Stimulated activated CD4-positive, alpha-beta T cell treated with anti-CD3 and anti-CD28 coated beads, Interleukin-12 subunit alpha, Interleukin-12 subunit beta, amount 100 ng/mL, for 4 hours (primary cell): ENCODE results near the gene RAD51C.
A peak's percentile ranks its signal among the peaks of the same experiment; 100 is the strongest.
"Not testable (repeated sequence)": the region's sequence is repeated elsewhere in the genome, so short reads cannot be mapped to it uniquely, and the experiment has no call there.

Source experiments
- DNase-seq: peaks from one replicate; pipeline ENCODE4 v3.0.0-alpha.2; 2020

Gene RAD51C

DNA sequence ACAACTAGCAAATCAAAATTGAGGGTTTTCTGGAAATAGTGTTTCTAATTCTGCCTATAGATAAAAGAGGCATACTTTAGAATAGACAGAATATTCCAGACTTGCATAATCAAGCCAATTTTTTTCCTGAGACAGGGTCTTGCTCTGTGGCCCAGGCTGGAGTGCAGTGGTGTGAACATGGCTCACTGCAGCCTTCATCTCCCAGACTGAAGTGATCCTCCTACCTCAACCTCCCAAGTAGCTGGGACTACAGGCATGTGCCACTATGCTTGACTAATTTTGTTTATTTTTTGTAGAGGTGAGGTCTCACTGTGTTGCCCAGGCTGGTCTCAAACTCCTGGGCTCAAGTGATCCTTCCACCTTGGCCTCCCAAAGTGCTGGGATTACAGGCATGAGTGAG lies 57.2 kb downstream of the RAD51C start:
- DNase-seq, result not testable (repeated sequence)

DNA sequence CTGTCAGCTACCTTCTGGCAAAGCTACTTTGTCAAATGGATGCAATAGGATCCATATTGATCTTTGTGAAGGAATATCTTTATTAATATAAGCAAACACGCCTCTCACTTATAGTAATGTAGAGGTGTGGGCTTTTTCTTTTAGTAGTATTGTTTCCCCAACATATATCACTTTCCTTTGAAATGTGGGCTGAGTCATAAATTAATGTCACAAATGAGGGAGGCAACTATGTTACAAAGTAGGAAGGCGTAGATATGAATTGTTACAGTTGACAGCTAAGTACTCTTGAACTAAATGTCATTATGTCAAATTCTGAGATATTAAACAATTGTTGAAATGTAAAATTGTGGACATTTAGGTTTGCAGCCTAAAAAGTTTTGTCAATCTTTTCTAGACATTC lies 60.6 kb downstream of the RAD51C start:
- no peak for DNase-seq

DNA sequence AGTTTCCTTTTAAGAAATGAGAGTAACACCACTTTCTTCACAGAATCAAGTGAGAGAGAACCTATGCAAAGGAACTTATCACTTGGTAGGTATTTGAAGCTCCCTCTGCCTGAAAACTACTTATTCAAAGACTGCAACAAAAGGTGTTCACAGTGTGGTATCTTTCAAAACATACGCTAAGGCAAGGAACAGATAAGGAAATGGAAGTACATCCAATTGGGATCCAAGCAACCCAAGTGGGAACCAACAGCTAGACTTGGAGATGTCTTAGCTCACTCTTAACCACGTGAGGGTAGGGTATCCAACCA lies 62.8 kb downstream of the RAD51C start:
- no peak for DNase-seq

DNA sequence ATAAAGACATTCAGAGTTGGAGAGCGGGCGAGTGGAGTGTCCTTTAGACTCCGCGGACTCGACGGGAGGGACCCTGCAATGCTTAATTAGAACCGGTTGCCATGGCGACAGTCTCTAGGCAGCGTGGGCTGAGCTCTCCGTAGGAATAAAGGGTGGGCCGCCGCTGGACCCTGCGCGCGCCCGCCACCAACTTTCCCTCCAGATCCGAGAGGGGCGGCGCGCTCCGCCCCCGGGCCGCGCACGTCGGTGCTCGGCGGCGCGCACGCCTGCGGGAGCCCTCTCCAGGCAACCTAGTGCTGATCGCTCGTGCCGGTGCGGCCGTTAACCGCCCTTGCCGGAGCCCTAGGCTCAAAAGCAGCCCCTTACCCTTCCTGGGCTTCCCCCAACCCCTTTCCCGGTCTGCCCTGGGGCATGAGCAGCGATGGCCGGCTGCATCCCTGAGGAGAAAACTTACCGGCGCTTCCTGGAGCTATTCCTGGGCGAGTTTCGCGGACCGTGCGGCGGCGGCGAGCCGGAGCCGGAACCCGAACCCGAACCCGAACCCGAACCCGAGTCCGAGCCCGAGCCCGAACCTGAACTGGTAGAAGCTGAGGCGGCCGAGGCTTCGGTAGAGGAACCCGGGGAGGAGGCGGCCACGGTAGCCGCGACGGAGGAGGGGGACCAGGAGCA lies 63.3 kb downstream of the RAD51C start, which contains the start of gene PPM1E:
PPM1E (plus strand) TSS at position 278 of the 669 bp plus-strand sequence.
- DNase-seq, result peak; percentile 41

DNA sequence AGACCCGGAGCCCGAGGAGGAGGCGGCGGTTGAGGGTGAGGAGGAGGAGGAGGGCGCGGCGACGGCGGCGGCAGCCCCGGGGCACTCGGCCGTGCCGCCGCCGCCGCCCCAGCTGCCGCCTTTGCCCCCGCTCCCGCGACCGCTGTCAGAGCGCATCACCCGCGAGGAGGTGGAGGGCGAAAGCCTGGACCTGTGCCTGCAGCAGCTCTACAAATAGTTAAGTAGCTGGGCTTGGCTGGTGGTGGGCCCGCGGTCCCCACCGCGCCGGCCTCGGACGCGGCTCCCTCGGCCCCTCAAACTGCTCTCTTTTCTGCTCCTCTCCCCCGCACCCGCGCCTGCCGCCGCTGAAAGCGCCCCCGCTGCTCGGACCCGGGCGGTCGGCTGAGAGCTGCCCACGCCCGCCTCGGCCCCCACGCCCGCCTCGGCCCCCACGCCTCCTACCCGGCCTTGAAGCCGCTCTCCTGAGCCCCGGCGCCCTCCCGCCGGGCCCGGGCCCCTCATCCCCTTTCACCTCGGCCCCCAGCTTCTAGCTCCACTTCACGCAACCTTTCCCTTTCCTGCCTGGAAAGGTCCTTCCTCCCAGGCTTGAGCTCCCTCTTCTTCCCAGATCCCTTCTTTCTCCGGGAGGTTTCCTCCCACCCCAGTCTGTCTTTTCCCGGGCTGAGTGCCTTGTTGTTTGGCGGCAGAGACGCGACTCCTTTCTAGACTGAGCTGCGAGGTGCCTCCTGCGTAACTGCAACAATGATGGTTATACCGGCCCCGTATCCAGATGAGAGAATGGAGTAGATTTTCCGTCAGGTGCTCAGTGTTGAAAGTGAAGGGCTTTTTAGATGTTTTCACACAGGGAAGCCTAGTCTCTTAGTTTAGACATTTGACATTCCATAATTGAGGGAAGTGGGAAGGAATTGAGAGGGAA lies 64.1 kb downstream of the RAD51C start:
- peak; percentile 10 for DNase-seq

DNA sequence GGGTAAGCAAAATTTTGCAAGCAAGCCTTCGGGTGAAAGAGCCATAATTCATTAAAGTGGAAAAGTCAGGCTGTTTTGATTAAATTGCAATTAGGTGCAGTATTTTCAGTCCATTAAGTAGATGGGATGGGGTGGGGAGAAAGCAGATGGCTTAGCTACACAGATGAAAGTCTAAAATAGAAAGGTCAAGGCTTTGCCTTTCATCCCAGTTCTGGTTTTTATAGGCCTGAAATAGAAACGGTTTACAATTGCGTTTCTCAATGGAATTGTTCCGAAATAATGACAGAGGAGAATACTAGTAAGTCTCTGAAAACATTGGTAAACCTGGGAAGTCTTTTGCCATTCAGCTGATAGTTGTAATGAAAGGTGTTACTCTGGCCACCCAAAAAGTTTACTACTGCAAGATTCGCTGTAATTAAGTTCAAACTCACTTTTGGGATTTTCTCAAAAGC lies 64.8 kb downstream of the RAD51C start:
- no peak for DNase-seq

DNA sequence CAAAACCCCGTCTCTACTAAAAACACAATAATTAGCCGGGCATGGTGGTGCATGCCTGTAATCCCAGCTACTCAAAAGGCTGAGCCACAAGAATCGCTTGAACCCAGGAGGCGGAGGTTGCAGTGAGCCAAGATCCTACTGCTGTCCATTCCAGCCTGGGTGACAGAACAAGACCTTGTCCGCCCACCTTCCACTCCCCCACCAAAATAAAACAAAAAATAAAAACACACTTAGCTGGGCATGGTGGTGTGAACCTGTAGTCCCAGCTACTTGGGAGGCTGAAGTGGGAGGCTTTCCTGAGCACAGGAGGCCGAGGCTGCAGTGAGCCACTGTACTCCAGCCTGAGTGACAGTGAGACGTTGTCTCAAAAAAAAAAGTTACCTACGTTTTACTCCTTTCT lies 66.5 kb downstream of the RAD51C start:
- DNase-seq, result no peak

DNA sequence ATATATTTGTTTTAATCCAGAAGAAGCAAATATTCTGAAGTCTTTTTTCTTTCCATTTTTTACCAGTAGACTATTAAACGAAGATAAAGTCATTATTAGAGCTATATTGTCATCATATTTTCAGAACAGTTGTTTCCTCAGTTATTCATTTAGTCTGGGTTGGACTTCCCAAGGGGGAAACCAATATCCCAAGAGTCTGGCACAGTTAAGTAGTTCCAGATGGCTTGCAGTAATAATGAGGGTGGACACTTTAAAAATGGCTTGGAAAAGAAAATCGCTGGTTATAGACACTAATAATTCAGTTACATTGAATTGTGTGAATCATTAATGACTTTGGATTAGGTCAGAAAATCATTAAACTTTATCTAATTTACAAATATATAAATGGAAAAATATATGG lies 67.1 kb downstream of the RAD51C start:
- no peak for DNase-seq

DNA sequence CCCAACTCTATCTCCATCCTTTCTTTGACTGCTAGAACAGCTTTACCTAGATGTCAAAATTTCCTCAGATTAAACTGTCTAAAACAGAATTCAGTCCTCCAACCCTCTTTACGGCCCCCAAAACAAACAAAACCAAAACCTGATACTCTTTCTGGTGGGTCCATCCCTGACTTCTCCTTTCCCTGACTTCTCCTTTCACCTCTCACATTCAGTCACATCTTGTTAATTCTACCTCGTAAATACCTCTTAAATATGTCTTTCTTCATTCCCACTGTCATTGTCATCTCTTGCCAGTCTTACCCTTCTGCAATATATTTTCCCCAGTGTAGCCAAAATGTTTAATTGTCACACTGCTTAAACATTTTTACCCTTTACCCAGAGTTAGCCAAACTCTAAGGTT lies 67.8 kb downstream of the RAD51C start:
- no peak for DNase-seq

DNA sequence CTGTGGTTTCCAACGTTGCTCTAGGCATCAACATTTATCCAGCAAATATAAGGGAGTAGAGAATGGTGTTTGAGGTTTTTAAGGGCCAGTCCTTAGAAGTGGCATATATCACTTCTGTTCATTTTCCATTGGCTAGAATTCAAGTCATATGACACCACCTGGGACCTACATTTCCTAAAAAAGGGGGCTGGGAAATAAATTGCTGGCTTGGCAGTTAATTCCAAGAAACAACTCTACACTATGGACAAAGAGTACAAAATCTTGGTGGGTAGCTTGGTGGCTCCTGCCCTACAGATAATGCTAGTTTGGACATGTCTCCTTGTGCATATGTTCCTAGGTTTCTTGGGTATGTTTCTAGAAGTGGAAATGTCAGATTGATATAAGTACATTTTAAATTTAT lies 70.9 kb downstream of the RAD51C start:
- DNase-seq, result no peak

DNA sequence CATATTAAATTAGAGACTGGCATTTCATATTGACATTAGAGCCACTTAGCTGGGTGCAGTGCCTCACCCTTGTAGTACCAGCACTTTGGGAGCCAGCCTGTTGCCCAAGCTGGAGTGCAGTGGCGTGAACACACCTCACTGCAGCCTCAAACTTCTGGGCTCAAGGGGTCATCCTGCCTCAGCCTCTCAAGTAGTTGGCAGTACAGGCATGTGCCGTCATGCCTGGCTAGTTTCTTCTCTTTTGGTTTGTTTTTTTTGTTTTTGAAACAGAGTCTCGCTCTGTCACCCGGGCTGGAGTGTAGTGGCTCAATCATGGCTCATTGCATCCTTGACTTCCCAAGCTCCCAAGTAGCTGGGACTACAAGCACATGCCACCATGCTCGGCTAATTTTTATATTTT lies 72.0 kb downstream of the RAD51C start:
- DNase-seq, result no peak

DNA sequence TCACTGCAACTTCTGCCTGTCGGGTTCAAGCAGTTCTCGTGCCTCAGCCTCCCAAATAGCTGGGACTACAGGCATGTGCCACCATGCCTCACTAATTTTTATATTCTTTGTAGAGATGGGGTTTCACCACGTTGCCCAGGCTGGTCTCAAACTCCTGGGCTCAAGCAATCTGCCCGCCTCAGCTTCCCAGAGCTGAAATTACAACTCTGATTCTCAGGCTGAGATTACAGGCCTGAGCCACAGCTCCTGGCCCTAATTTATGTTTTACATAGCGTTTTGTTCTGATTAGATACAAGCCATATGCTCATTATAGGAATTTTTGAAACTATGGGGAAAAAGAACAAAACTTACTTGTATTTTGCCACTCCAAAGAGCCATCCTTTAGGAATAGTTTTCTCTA lies 86.1 kb downstream of the RAD51C start:
- not testable (repeated sequence) for DNase-seq

DNA sequence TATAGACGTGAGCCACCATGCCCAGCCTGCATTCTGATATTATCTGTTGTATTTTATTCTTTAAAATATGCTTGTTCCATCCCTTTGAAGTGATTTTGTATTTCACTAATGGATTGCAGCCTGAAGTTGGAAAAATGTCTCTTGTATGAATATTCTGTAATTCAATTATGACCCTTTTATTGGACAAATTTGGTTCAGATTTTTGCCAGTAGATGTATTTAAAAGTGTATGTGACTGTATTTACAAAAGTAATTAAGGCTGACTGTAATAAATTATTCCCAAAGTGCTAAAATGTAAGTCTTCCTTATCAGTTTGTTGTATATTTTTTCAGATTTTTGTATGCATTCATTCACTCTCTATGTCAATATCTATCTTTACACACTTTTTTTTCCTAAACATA lies 87.0 kb downstream of the RAD51C start:
- DNase-seq, result no peak

DNA sequence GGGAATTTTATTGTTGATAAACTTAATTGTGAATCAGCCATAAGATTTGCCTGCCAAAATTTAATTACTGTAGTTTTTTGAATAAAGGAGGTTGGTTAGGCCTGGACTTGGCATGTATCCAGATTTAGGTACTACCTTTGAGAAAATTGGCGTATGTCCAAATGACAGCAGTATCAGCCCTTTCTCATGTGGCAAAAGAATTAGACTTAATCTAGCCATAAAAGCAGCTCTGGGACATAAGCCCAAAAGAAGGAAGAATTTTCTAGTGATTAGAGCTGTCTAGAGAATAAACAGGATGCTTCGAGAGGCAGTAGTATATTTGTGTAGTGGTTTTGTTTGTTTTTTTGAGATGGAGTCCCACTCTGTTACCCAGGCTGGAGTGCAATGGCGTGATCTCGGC lies 91.0 kb downstream of the RAD51C start:
- no peak for DNase-seq

DNA sequence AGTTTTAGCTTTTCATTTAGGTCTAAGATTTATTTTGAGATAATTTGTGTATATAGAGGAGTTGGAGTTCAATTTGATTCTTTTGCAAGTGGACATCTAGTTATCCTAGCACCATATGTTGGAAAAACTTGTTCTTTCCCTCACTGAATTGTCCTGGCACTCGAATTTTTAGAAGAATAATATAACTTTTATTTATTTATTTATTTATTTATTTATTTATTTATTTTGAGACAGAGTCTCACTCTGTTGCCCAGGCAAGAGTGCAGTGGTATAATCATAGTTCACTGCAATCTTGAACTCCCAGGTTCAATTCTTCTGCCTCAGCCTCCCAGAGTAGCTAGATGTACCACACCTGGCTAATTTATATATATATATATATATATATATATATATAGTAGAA lies 92.7 kb downstream of the RAD51C start:
- no peak for DNase-seq
